Breast epithelium (tissue), 3 donors: ENCODE results near the gene PPP1CC.

Source experiments
- POLR2A ChIP-seq: fragments of 450-650 bp; IDR thresholded peaks from one replicate; pipeline ENCODE4 v1.6.1; 2016; ENCODE audit warnings: antibody characterized with exemption, mild to moderate bottlenecking, moderate library complexity
- POLR2AphosphoS5 ChIP-seq, 3 donors: sonication (generic); formaldehyde crosslinking; IDR thresholded peaks; one replicate each; pipeline ENCODE4 v1.6.1; 2017; ENCODE audit warnings: antibody characterized with exemption in 3 of 3
- TF ChIP-seq, protein P1 (sequence below), 3 donors: fragments of 450-650 bp; IDR thresholded peaks; one replicate each; pipeline ENCODE4 v1.5.1; 2016 to 2017; ENCODE audit warnings: antibody characterized with exemption in 3 of 3, mild to moderate bottlenecking in 3 of 3, moderate library complexity in 3 of 3

DNA sequence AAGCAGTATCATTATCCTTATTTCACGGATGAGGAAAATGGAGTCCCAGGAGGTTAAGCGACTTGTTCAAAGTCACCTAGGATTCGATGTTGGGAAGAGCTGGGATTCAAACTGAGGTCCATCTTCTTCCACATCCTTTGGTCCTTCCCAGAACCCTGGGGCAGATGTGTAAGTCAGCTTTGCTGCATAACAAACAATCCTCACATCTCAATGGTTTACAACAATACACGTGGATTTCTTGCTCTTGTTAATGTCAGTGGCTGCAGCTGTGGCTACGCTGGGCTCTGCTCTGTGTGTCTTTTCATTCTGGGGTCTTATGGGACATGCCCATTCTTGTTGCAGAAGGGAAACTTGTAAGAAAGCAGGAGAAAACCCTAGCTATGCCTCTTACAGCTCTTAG is 26.3 kb upstream of the PPP1CC start:
- TF ChIP-seq POLR2AphosphoS5 (IDR thresholded peaks at IDR 0.05), result no peak
- TF ChIP-seq, protein P1, sequence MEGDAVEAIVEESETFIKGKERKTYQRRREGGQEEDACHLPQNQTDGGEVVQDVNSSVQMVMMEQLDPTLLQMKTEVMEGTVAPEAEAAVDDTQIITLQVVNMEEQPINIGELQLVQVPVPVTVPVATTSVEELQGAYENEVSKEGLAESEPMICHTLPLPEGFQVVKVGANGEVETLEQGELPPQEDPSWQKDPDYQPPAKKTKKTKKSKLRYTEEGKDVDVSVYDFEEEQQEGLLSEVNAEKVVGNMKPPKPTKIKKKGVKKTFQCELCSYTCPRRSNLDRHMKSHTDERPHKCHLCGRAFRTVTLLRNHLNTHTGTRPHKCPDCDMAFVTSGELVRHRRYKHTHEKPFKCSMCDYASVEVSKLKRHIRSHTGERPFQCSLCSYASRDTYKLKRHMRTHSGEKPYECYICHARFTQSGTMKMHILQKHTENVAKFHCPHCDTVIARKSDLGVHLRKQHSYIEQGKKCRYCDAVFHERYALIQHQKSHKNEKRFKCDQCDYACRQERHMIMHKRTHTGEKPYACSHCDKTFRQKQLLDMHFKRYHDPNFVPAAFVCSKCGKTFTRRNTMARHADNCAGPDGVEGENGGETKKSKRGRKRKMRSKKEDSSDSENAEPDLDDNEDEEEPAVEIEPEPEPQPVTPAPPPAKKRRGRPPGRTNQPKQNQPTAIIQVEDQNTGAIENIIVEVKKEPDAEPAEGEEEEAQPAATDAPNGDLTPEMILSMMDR (IDR thresholded peaks at IDR 0.05), result no peak
- no peak for TF ChIP-seq POLR2A
